NCI-H1417 treated with DMSO at 0.1 percent for 48 hours (cell line): ENCODE measurements around the gene S100A7A.
"Not testable (repeated sequence)": the region's sequence is repeated elsewhere in the genome, so short reads cannot be mapped to it uniquely, and the experiment has no call there.

ENCODE experiments used
- DNase-seq: peaks from one replicate; lab custom pipeline; 2025; lab: John Stamatoyannopoulos, UW

S100A7A gene

DNA sequence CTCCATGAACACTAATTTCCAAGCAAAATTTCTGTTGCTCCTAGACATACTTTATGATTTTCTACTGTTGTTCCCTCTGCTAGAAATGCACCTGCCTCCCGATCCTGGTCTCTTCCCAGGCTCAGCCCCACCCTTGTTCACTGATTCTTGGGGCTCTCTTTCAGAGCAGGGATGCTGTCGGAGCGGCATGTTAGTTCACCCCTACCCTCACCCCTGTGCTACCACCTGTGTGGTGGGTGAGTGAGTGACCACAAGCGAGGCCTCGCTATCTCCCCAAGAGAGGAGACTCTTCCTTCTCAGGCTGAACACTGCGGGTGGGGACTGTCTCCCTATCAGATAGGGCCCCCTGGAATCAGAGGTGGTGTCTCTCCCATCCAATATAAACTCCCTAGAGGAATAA lies 20.5 kb upstream of the S100A7A start:
- no peak for DNase-seq

DNA sequence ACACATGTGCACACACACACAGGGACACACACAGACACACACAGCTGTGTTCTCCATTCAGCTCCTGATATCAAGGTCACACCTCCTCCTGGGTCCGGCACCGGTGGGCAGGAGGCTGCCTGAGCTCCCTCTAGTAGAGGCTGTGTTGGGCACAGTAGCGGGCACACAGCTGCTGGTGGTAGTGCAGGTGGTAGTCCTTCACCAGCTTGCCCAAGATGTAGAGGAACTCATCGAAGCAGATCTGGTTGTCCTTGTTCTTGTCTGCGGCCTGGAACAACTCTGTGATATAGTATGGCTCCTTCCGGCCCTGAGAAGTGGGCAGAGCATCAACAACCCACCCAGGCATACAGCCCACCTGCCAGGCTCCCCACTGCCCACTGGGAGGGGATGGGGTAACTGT lies 19.9 kb upstream of the S100A7A start:
- DNase-seq = no peak

DNA sequence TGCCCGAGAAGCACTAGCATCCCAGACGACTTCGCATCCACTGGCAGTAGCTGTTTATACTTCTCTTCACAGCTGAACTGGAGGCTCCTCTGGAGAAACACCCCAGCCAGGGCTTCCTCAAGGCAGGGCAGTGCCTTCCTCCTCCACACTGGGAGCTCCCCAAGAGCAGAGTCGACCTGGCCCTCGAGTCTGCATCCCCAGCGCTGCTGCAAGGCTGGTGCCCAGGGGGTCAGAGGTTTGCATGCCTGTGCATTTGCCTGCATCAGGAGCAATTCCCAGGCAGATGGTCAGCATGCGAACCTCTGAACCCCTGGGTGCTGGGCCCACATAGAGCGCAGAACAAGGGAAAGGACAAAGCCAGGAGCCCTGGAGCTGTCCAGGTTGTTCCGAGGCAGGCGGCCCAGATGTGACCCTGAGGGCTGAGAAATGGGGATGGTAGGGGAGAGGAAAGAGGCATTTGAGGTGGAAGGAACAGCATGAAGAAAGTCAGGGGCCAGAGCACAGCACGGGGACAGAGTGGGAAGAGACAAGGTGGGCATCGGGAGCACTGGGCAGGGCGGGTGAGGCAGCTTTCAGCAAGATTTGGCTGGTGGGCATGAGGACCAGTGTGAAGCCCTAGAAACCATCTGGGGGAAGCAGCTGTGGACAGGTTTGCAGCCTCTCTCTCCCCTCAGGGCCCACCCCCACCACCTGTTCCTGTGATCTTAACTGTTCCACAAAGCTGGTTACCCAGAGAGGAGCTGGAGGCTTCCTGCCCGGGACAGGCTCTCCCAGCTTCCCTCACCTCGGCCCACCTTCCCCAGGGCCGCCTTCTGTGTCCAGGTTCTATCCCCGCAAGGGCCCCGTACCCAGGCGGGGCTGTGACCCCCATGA lies 19.0 kb upstream of the S100A7A start:
- no peak for DNase-seq

DNA sequence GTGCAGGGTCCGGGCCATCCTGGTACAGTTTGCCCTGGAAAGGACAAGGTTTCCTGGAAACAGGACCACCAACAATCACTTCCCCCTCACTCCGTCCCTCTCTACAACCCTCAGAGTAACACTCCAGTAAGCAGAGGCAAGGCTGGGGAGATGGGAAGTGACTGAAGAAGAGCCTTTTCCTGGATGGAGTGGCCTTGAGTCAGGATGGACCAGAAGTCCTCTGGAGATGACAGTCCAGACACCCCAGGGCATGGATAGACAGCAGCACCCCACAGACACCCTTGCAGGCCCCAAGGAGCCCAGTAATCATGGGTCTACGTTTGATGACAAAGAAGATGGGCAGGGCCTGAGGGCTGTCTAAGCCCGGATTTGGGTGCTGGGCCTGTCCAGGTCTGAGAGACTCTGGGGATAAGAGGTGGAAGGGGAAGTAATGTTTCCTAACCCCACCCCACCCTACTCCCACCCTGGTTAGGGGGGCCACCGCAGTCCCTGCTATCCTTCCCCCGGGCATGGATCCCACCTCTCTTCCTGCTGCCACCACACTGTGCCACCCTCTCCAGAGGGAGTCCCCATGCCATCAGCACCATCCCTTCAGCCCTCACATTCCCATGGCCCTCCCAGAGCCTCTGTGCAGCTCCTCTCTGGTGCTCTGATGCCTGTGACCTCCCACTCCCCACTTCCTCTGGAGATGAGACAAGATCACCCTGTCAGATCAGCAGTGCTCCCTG lies 18.2 kb upstream of the S100A7A start:
- no peak for DNase-seq

DNA sequence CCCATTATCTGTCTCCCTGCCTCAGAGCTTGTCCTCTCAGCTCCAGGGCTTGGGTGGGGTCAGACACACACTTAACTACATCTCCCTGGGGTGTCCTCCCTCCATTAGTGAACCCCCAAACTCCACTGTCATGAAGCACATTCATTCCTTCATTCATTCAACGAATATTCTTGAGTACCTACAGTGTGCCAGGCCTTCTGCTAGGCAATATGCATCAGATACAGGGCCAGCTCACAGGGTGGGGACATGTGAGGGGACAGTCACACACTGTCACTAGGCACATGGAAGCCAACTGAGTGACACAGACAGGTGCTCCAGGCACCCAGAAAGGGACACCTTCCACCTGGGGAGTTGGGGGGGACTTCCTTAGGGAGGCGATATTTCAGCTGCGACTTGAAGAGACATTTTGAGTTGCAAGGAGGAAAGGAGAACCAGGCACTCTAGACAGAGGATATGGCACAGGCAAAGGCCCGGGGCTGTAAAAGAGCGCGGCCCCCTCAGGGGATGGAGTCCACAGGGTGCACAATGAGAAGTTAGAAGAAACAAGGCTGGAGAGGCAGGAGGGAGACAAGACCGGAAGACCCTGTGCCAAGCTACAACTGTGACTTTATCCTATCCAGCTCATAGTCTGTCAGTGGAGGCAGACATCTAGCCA lies 16.8 kb upstream of the S100A7A start:
- no peak for DNase-seq

DNA sequence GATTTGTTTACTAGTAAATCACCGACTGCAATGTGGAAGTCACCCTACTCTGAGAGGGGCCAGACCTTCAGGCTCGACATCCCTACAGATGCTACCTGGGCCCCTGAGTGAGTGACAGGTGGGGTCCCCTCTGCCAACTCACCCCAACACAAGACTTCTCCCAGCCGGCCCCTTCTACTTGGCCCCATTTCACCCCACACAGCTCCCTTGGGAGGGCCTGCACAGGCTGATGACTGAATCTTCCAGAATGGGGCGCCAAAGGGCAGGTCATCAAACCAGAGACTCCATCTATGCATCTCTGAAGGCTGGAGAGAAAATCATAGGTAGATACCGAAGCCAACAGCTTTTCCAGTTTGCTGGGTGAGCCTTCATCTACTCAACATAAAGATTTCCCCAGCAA lies 16.1 kb upstream of the S100A7A start:
- DNase-seq = no peak

DNA sequence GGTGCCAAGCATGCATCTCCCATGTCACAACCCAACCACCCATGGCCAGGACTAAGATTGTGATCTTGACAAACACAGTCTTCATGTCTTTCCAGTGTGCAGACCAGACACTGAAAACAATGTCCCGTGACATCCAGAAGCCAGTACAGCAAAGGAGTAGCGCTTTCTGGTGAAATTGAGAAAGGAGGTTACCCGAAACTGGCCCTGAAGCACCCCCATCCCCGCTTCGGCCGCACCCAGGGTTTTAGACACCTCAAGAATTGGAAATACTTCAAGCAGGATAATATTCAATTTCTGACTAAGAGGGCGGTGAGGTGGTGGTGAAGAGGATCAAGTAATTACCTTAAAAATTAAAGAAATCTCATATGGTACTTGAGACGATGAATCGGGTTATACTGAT lies 14.9 kb upstream of the S100A7A start:
- DNase-seq = no peak

DNA sequence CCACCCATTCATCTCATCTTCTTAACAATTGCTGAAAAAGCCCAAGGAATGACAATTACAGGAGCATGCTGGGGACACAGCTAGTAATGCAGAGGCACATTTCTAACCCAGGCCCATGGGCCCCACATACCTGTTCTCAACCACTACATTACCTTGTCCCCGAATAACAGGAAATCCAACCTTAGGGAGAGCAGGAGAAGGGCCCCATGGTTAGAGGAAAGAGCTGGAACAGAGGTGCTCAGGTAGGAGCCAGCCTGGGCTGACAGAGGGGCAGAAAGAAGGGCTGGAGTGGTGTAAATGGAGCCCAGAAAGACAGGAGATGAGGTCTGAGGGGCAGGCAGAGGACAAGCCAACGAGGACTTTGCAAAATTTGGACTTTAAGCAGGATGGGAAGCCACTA lies 14.1 kb upstream of the S100A7A start:
- no peak for DNase-seq

DNA sequence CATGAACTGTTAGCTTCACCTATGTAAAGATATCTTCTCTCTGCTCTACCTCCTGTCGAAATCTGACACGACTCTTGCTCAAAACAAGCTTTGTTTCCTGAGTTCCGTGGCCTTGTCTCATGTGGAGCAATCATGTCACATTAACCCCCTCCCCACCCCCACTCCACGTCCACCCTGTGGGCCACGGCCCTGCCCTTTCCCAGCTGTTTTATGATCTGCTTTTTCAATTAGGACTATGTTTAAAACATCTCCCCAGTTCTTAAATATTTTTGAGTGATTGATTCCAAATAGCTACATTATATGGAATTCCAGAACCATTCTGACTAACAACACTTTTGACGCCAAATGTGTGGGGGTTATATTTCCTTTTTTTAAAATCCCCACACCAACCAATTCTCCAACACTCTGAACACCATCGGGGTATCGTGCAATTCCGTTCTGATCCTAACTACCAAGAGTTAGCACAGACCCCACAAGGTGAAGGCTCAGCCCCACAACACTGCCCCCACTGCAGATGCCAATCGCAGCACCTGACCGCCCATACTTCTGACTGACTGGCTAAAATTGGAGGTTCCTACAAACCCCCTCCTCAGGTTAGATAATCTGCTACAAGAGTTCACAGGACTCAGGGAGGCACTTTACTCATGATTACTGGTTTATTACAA lies 12.8 kb upstream of the S100A7A start:
- DNase-seq = no peak

DNA sequence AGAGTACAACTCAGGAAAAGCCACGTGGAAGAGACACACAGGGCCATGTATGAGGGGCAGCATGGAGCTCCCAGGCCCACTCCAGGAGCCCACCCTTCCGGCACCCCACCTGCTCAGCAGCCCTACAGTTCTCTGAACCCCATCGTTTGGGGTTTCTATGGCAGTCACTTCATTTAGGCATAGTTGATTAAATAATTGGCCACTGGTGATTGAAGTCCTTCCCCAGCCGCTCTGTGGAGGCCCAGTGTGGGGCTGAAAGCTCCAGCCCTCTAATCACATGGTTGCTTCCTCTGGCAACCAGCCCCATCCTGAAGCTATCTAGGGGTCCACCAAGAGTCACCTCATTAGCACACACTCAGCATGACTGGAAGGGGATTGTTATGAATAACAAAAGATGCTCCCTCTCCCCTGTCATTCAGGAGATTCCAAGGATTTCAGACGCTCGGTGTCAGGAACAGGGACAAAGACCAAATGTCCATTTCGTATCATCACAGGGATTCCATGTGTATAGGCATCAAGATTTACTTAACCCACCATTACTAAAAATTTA lies 12.2 kb upstream of the S100A7A start:
- DNase-seq = no peak

DNA sequence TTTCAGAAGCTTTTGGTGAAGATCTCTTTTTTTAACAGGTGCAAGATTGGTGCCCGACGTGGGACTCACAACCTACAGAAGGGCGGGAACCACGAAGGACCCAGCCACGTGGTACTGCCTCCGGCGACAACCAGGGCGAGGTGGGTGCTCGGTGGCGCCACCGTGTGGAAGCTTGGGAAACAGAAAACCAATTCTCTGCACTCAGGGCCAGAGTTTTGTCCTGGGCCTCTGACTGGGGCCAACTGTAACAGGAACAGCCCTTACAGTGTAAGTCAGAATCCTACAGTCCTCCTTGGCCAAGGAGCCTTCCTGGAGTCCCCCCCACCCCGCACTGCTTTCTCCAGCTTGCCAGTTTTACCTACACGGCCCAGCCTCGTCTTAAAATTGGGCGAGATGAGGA lies 11.6 kb upstream of the S100A7A start:
- no peak for DNase-seq

DNA sequence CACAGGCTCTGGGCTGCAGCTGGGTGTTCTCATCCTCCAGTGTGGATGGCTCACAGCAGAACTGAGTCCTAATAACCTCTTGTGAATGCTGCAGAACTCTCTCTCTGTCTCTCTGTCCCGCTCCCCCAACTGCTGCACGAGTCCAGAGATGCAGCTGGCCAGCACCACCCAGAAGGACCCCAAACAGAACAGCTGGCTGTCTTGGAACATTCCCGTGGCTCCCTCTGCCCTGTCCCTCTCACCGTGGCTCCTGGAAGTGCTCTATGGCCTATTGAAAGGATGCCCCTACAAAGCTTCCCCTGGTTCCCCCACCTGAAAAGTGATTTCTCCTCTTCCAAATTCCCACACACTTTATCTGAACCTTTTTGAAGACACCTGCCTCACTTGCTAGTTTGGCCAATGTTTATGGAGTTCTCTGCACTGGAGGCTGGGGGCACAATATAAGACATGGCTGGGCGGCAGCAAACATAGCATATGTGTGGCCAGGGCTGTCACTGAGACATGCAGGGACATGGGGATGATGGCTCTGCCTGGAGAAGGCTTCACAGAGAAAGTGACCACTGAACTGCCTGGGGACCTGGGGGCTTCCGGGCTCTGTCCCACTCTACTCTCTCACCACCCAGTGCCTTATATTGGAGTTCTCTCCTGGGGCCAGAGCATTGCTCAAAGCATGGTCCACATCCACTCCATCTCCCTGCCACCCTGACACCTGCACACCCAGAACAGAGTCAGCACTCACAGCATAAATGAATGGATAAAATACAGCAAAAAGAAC lies 10.3 kb upstream of the S100A7A start:
- not testable (repeated sequence) for DNase-seq

DNA sequence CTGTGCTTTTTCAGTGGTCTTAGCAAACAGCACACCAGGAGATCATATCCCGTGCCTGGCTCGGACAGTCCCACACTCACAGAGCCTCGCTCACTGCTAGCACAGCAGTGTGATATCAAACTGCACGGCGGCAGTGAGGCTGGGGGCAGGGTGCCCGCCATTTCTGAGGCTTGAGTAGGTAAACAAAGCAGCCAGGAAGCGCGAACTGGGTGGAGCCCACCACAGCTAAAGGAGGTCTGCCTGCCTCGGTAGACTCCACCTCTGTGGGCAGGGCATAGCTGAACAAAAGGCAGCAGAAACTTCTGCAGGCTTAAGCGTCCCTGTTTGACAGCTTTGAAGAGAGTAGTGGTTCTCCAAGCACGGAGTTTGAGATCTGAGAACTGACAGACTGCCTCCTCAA lies 9.0 kb upstream of the S100A7A start:
- not testable (repeated sequence) for DNase-seq

DNA sequence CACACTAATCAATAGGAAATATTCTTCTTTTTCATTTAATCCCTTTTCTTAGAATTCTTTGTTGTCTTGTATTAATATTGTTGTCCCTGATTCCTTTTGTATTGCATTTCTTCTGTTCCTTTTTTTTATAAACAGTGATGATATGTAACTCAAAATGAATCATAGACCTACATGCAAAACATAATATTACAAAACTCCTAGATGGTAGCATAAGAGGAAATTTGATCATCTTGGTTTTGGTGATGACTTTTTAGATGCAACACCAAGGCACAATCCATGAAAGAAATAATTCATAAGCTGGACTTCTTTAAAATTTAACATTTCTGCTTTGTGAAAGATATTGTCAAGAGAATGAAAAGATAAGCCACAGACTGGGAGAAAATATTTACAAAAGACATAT lies 2.4 kb upstream of the S100A7A start:
- DNase-seq = not testable (repeated sequence)

DNA sequence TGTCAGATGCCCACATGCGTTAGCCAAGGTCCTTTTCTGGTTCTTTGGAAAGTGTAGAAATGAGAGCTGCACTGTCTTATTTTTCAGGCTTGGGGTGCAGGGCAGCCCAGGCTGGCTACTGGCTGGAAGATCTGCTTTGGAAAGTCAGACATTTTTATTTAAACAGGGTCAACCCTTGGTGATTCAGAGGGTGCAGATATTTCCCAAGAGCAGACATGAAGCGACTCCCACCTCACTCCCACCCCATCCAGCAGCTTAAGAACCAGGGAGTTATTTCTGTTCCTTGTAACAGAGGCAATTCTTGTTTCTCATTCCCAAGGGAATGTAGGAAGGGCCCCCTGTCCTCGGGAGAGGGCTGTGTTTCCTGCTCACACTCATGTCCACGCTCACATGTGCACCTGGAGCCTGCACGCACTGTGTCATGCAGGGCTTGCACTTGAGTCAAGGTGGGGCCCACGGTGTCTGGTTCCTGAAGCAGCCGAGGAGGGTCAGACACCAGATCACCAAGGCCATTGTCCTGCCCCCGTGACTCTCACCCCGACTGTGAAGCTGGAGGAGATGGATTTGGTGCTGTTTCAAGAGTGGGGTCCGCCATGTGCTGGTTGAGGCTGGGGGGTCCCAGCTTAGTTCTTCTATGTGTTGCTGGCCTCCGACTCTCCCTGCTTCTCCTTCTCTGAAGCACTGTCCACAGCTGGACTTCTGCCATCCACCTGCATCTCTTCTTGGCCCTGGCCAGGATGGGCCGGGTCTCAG lies 992 bp downstream of the S100A7A start:
- no peak for DNase-seq

DNA sequence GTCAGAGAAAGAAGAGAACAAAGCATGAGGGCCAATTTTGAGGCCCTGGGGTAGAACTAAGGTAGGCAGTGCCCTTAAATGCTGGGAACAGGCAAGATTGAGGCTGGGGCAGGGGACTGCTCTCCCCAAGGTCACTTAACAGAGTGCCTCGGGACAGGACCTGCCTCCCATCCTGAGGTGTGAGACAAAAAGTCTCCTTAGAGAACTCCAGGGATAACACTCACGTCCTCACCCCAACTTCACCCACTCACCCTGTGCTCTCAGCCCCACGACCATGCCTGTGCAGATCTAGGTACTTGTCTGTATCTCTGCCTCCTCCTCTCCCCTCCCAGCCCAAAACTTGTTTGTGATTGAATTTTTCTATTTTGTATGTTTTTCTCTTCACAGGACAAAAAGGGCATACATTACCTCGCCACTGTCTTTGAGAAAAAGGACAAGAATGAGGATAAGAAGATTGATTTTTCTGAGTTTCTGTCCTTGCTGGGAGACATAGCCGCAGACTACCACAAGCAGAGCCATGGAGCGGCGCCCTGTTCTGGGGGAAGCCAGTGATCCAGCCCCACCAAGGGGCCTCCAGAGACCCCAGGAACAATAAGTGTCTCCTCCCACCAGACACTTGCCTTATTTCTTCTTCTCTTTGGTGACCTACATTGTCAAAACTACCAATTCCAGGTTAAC lies 2.6 kb downstream of the S100A7A start:
- not testable (repeated sequence) for DNase-seq

DNA sequence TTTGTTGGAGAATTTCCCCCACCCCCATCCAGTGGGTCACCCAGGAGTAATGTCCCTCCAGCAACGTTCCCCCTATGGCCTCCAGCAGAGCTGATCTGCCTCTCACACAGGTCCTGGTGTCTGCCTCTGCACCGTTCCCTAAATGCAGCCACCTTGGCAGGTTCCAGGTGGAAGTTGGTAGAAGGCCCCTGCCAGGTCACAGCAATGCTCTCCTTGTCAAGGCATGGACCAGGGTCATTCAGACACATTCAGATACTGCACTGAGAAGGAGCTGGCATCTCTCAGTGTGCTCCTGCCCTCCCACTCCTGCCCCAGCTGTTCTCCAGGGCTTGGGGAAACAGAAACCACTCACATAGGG lies 3.1 kb downstream of the S100A7A start:
- DNase-seq = not testable (repeated sequence)

DNA sequence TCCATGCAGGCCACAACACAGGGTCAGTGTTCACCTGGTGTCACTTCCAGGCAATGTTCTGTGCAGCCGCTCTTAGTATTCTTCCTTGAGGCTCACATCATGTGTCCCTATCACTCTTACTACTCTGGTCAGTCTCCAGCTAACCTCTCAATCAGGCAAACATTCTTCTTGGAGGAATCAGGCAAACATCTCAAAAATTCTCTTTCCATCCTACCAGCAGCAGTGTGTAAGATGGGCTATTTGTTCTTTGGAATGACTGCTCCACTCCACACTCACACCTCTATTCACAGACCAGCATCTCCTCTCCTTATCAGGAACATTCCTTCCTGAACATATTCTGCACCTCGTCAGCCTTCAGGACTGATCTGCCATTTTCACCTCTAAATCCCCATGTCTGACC lies 4.0 kb downstream of the S100A7A start:
- no peak for DNase-seq

DNA sequence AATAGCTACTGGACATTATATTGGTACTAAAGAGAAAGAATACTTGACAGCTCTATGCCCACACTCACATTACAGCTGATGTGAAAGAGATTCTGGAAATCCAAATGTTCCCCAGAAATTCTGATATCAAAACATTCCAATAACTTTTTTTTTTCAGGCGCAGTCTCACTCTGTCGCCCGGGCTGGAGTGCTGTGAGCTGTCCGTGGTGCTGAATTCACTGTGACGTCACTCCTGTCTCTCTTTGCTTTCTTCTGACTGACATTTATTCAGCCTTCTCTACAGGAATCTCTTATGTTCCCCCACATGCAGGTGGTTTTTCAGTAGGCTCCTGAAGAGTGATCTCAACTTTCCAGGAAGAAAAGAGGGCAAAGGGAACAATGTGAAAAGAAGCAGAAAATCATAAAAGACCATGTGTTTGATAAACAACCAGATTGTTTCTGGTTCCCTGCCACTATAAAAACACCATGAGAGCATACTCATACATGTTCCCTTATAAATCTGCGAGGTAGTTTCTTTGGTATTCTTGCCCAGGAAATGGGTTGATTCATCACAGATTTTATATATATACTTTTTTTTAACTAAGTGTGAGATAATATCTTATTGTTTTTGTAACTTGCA lies 6.2 kb downstream of the S100A7A start:
- no peak for DNase-seq

DNA sequence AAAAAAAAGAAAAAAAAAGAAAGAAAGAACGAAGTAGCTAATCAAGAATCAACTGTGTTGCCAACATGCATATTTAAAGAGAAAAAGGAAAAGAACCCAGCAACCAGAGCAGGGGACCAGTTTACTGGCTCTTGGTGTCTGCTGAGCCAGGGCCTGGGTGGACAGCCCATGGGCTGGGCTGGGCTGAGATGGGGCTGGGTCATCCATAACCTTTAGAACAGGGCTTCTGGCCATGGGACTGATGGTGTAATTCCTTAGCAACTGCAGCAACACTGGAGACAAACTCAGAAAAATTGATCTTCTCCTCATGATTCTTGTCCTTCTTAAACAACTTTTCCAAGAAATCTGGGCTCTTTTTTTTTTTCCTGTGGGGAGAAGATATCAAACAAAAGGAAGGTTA lies 10.5 kb downstream of the S100A7A start:
- DNase-seq = no peak
